Measurements from ENCODE around the gene ZC3HAV1. TPM values are rescaled to one million over a fixed set of nuclear protein-coding genes. Genes with fewer than 3 reads are reported as not detected.
"Not testable (repeated sequence)": the region's sequence is repeated elsewhere in the genome, so short reads cannot be mapped to it uniquely, and the experiment has no call there.

ZC3HAV1 gene
- total RNA-seq, 4 donors from 2014 or later, result 11.7 to 40.6 (median 34.5) TPM

DNA sequence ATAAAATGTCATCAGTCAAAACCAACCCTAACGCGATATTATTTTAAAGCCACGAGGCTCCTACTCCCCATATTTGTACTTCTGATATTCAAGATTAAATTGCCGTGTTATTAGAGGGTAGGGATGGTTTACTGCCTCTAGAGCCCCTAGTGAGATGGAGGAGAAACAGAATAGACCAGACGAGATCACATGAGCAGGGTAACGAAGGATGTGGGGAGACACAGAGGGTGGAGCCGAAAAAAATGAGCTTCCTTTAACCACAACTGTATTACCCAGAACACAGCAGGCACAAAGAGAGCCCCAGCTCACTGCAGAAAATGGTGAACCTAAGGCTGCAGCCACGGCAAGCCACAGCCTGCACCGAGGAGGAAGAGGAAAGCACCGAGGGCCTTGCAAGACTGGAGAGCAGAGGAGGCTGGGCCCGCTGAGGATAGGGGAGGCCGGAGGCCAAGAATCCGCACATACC lies 14.3 kb downstream of the ZC3HAV1 start:
- Histone ChIP-seq H3K4me1 (peaks cover 0 to 35% (median 4%) of the 10 kb centered on the region in 4 donors), H3K9me3 (no peaks in the 10 kb centered on the region), H3K27ac (peak overlapping the region; percentile 27 to 65 (median 46)), H3K36me3 (no peaks in the 10 kb centered on the region), H3K27me3 (no peaks in the 10 kb centered on the region), H3K4me3 (no peak overlapping the region)
- DNase-seq, result peak; percentile 50
- intact Hi-C loops (cut with DNase I; ENCODE audit: low total_unique reads) (no loop called here), in situ Hi-C loops (cut with MboI; ENCODE audit: low pct_ligation_motif_present in 1 of 4, low pct_unique_long_range_greater_than_20kb in 1 of 4, low sequenced_read_pairs in 3 of 4) (loop anchor here in 1 of 4 donors (25.0 kb wide), 1 partner anchor 208 kb away; no protein-coding TSS in a partner anchor)
- WGBS, 2 donors (ENCODE audit: low coverage in 1 of 2), result 56 to 68% methylated on average over 8 to 13 of the region's 13 CpGs
- TF ChIP-seq, protein P1, sequence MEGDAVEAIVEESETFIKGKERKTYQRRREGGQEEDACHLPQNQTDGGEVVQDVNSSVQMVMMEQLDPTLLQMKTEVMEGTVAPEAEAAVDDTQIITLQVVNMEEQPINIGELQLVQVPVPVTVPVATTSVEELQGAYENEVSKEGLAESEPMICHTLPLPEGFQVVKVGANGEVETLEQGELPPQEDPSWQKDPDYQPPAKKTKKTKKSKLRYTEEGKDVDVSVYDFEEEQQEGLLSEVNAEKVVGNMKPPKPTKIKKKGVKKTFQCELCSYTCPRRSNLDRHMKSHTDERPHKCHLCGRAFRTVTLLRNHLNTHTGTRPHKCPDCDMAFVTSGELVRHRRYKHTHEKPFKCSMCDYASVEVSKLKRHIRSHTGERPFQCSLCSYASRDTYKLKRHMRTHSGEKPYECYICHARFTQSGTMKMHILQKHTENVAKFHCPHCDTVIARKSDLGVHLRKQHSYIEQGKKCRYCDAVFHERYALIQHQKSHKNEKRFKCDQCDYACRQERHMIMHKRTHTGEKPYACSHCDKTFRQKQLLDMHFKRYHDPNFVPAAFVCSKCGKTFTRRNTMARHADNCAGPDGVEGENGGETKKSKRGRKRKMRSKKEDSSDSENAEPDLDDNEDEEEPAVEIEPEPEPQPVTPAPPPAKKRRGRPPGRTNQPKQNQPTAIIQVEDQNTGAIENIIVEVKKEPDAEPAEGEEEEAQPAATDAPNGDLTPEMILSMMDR (IDR thresholded peaks at IDR 0.05), result no peak
- peak in 2 of 3 donors; percentile 10 to 13 for TF ChIP-seq POLR2AphosphoS5 (IDR thresholded peaks at IDR 0.05)

DNA sequence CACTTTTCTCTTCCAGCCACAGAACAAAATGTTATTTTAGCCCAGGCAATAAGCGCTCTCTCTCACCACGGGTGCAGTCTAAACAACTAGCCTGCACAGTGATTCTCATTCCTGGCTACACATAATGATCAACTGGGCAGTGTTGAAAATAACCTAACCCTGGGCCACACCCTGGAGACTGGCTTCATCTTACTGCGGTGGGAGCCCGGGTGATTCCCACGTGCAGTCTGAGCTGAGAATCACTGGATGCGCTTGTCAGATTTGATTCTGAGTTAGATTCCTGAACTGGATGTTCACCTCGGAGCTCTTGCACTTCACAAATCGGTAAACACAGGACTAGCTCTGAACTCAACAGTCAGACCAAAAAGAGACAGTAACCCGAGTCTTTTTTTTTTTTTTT lies 14.9 kb downstream of the ZC3HAV1 start:
- no peak for DNase-seq
- H3K27ac ChIP-seq, result peak overlapping the region; percentile 27 to 65 (median 46)
- intact Hi-C loops (cut with DNase I; ENCODE audit: low total_unique reads), result no loop called here

DNA sequence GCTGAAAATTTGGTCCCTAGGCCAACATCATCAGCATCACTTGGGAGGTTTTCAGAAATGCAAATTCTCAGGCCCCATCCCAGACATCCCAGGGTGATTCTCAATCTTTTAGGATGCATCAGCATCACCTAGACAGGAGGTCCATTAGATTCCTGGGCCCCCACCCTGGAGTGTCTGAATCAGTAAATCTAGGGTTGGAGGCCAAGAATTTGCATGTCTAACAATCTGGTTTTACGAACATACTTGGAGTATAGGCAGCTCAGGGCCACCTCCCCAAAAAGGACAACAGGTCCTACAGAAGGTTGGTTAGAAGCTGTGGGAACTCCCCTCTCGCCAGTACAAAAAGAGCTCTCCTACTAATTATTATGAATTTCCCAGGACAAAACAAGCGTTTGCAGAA lies 15.5 kb downstream of the ZC3HAV1 start:
- Histone ChIP-seq H3K9me3 (no peaks in the 10 kb centered on the region), H3K36me3 (peaks cover 0 to 4% (median under 1%) of the 10 kb centered on the region in 4 donors), H3K27ac (peak overlapping the region; percentile 27 to 65 (median 46)), H3K4me3 (no peak overlapping the region), H3K4me1 (peaks cover 0 to 32% (median 2%) of the 10 kb centered on the region in 4 donors), H3K27me3 (no peaks in the 10 kb centered on the region)
- TF ChIP-seq EP300 (IDR thresholded peaks at IDR 0.05; ENCODE audit: low read depth), result no peak
- TF ChIP-seq POLR2AphosphoS5 (IDR thresholded peaks at IDR 0.05), result no peak
- no peak for TF ChIP-seq POLR2A (IDR thresholded peaks at IDR 0.05)
- TF ChIP-seq, protein P1 (IDR thresholded peaks at IDR 0.05), result no peak
- intact Hi-C loops (cut with DNase I; ENCODE audit: low total_unique reads) (no loop called here), in situ Hi-C loops (cut with MboI; ENCODE audit: low pct_ligation_motif_present in 1 of 4, low pct_unique_long_range_greater_than_20kb in 1 of 4, low sequenced_read_pairs in 3 of 4) (loop anchor here in 1 of 4 donors (25.0 kb wide), 1 partner anchor 207 kb away; no protein-coding TSS in a partner anchor)
- no peak for DNase-seq
- WGBS, 2 donors (ENCODE audit: low coverage in 1 of 2), result 65 to 67% methylated on average over 2 to 3 of the region's 3 CpGs

More for the DNA sequence above, 14.9 kb downstream of the ZC3HAV1 start:
- TF ChIP-seq POLR2A (IDR thresholded peaks at IDR 0.05) (no peak), POLR2AphosphoS5 (IDR thresholded peaks at IDR 0.05) (no peak), EP300 (IDR thresholded peaks at IDR 0.05; ENCODE audit: low read depth) (no peak)
- TF ChIP-seq, protein P1 (IDR thresholded peaks at IDR 0.05), result no peak
- in situ Hi-C loops (cut with MboI; ENCODE audit: low pct_ligation_motif_present in 1 of 4, low pct_unique_long_range_greater_than_20kb in 1 of 4, low sequenced_read_pairs in 3 of 4), result loop anchor here in 1 of 4 donors (25.0 kb wide), 1 partner anchor 207 kb away; no protein-coding TSS in a partner anchor
- Histone ChIP-seq H3K36me3 (no peaks in the 10 kb centered on the region), H3K4me1 (peaks cover 0 to 35% (median 3%) of the 10 kb centered on the region in 4 donors), H3K4me3 (peak overlapping the region in 1 of 4 donors; percentile 5), H3K27me3 (no peaks in the 10 kb centered on the region), H3K9me3 (no peaks in the 10 kb centered on the region)
- 40 to 52% methylated on average over 3 to 9 of the region's 9 CpGs for WGBS, 2 donors (ENCODE audit: low coverage in 1 of 2)

DNA sequence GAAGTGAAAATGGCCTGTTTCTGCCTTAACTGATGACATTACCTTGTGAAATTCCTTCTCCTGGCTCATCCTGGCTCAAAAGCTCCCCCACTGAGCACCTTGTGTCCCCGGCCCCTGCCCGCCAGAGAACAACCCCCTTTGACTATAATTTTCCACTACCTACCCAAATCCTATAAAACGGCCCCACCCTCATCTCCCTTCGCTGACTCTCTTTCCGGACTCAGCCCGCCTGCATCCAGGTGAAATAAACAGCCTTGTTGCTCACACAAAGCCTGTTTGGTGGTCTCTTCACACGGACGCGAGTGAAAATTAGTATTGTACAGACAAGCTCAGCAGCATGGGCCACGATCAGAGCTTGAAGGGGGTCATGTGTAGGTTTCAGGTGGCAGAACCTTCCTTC lies 16.0 kb downstream of the ZC3HAV1 start:
- DNase-seq; H3K36me3 ChIP-seq; H3K27me3 ChIP-seq; H3K4me3 ChIP-seq; intact Hi-C loops (cut with DNase I; ENCODE audit: low total_unique reads); H3K9me3 ChIP-seq: not testable (repeated sequence)
- Histone ChIP-seq H3K27ac (peak overlapping the region; percentile 27 to 65 (median 46)), H3K4me1 (peaks cover 0 to 26% (median 2%) of the 10 kb centered on the region in 4 donors)
- in situ Hi-C loops (cut with MboI; ENCODE audit: low pct_ligation_motif_present in 1 of 4, low pct_unique_long_range_greater_than_20kb in 1 of 4, low sequenced_read_pairs in 3 of 4), result loop anchor here in 1 of 4 donors (25.0 kb wide), 1 partner anchor 206 kb away; no protein-coding TSS in a partner anchor
- 81 to 85% methylated on average over 10 of the region's 10 CpGs for WGBS, 2 donors (ENCODE audit: low coverage in 1 of 2)
